HepG2 (cell line): ENCODE results near the gene GLYAT. TPM values are rescaled to one million over a fixed set of nuclear protein-coding genes. Genes with fewer than 3 reads are reported as not detected.

Experiments used
- KAT2B ChIP-seq: fragments of 150-350 bp; IDR thresholded peaks from 2 replicates; pipeline ENCODE4 v1.6.1; 2014; ENCODE audit warnings: low read depth, low read length, borderline replicate concordance
- RBM39 ChIP-seq: fragments of 200-400 bp; formaldehyde crosslinking; IDR thresholded peaks from one replicate; pipeline ENCODE4 v1.6.1; 2018; ENCODE audit warnings: antibody characterized with exemption, mild to moderate bottlenecking, low read depth, low read length; ENCODE audit not compliant: poor library complexity, severe bottlenecking
- RFXANK ChIP-seq: IDR thresholded peaks from 2 replicates; pipeline ENCODE4 v1.6.1; 2016
- SOX5 ChIP-seq: IDR thresholded peaks from 2 replicates; pipeline ENCODE4 v1.6.1; 2016; ENCODE audit warnings: borderline replicate concordance
- TCF7 ChIP-seq: sonication (generic); IDR thresholded peaks from 2 replicates; pipeline ENCODE4 v1.6.1; 2016; ENCODE audit warnings: antibody characterized with exemption, low read depth
- U2AF2 ChIP-seq: fragments of 200-400 bp; formaldehyde crosslinking; IDR thresholded peaks from 2 replicates; pipeline ENCODE4 v1.6.1; 2017; ENCODE audit warnings: low read depth, mild to moderate bottlenecking, low read length
- ZBTB42 ChIP-seq: sonication (generic); formaldehyde crosslinking; IDR thresholded peaks from 2 replicates; pipeline ENCODE4 v1.5.0; 2020; ENCODE audit warnings: mild to moderate bottlenecking, missing genetic modification reagents
- ZFP82 ChIP-seq: sonication (generic); formaldehyde crosslinking; IDR thresholded peaks from 2 replicates; pipeline ENCODE4 v1.5.1; 2020; ENCODE audit warnings: mild to moderate bottlenecking, missing genetic modification reagents, borderline replicate concordance
- ZNF558 ChIP-seq: sonication (generic); formaldehyde crosslinking; IDR thresholded peaks from 2 replicates; pipeline ENCODE4 v1.9.0; 2022; ENCODE audit warnings: mild to moderate bottlenecking, missing genetic modification reagents, borderline replicate concordance
- ZNF670 ChIP-seq: sonication (generic); formaldehyde crosslinking; IDR thresholded peaks from 2 replicates; pipeline ENCODE4 v1.8.0; 2022; ENCODE audit warnings: mild to moderate bottlenecking, missing genetic modification reagents, borderline replicate concordance
- ZNF772 ChIP-seq: sonication (generic); formaldehyde crosslinking; IDR thresholded peaks from 2 replicates; pipeline ENCODE4 v1.5.0; 2020; ENCODE audit warnings: mild to moderate bottlenecking, missing genetic modification reagents
- ZNF790 ChIP-seq: sonication (generic); formaldehyde crosslinking; IDR thresholded peaks from 2 replicates; pipeline ENCODE4 v1.8.0; 2022; ENCODE audit warnings: missing genetic modification reagents, mild to moderate bottlenecking, borderline replicate concordance
- ZSCAN29 ChIP-seq: sonication (generic); formaldehyde crosslinking; conservative IDR thresholded peaks from 2 replicates; pipeline ENCODE4 v1.4.0; 2020; ENCODE audit warnings: mild to moderate bottlenecking, missing genetic modification reagents
- polyA plus RNA-seq, 8 experiments: library from polyadenylated mRNA; depleted of rRNA in 3 of 8; stranded (reverse) in 7 of 8; unstranded in 1 of 8; fragments of >200 nt; fragmentation: Illumina TruSeq in 4 of 8; extraction: Trizol in 4 of 8; gene quantifications; 2 replicates each; pipeline versions ENCODE4 v1.2.1 to v1.2.3, GENCODE V29; 2011 to 2016; ENCODE audit warnings: low read depth in 4 of 8, missing spikeins in 1 of 8, mixed read lengths in 1 of 8; ENCODE audit not compliant: insufficient read depth in 1 of 8
- total RNA-seq, 5 experiments: library from RNA; depleted of rRNA; stranded (reverse); fragments of >200 nt; fragmentation: Illumina TruSeq; extraction: Trizol; gene quantifications; 2 replicates each; pipeline ENCODE4 v1.2.3, GENCODE V29; 2016; ENCODE audit warnings: low read depth in 1 of 5
- TF ChIP-seq, protein P1 (sequence below): sonication (generic); formaldehyde crosslinking; IDR thresholded peaks from 2 replicates; pipeline ENCODE4 v1.4.0; 2020; ENCODE audit warnings: mild to moderate bottlenecking, missing genetic modification reagents
- TF ChIP-seq, protein P2 (sequence below): sonication (generic); formaldehyde crosslinking; IDR thresholded peaks from 2 replicates; pipeline ENCODE4 v1.4.0; 2020; ENCODE audit warnings: mild to moderate bottlenecking, low read depth, missing genetic modification reagents
- TF ChIP-seq, protein P3 (sequence below): IDR thresholded peaks from 2 replicates; pipeline ENCODE4 v1.6.1; 2012; ENCODE audit warnings: low read length, improper control_type of control experiment
- TF ChIP-seq, protein P4 (sequence below): sonication (generic); formaldehyde crosslinking; IDR thresholded peaks from 2 replicates; pipeline ENCODE4 v1.5.1; 2020; ENCODE audit warnings: missing genetic modification reagents, mild to moderate bottlenecking, borderline replicate concordance
- TF ChIP-seq, protein P5 (sequence below): sonication (generic); formaldehyde crosslinking; IDR thresholded peaks from 2 replicates; pipeline ENCODE4 v1.4.0; 2020; ENCODE audit warnings: mild to moderate bottlenecking, missing genetic modification reagents
- TF ChIP-seq, protein P6 (sequence below): sonication (generic); formaldehyde crosslinking; IDR thresholded peaks from 2 replicates; pipeline ENCODE4 v1.4.0; 2020; ENCODE audit warnings: mild to moderate bottlenecking, missing genetic modification reagents

Gene GLYAT
- total and polyA plus RNA-seq, 2 of the 13 experiments (the other 11 are each of a cell fraction or from before 2014, with no cell fraction given), result not detected

DNA sequence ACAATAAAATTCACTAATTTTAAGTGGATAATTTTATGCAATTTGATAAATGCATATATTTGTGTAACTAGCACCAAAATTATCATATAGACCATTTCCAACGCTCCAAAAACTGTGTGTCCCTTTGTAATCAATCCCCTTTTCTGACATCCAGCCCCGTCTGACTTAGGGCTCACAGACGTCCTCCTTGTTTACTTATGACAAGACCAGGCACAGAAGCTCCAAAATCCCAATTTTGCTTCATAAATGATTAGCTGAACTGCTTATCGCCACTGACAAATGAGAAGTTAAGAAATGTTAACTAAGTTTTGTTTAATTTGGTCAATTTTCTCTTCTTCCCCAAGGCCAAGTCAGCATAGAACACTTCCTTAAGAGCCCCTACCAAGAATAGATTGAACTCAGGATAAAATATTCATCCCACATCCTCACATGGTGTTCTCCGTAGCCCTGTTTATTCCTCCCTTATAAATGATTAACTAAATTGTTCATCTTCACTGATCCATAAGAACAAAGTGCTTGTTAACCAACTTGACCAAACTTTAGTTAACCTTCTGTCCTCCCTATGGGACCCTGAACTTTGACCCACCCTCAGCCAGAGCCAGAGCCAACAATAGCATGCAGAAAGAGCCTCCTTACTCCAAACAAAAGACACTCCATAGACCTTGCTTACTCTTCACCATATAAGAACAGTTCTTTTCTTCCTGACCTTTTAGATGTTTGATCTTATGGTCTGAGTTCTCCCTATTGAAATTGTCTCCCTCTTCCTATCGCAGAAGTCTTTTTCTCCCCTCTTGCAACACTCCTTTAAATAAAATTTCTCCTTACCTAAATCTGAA, 30.8 kb upstream of the GLYAT start (continued):
- TF ChIP-seq RFXANK (no peak), ZFP82 (no peak), RBM39 (no peak), ZNF772 (CRISPR knock-in tag) (no peak), KAT2B (no peak), ZNF790 (CRISPR knock-in tag) (no peak), U2AF2 (no peak), ZNF558 (CRISPR knock-in tag) (no peak), ZBTB42 (CRISPR knock-in tag) (no peak), ZNF670 (CRISPR knock-in tag) (no peak), SOX5 (CRISPR knock-in tag) (peak; percentile 98), TCF7 (peak; percentile 68), ZSCAN29 (CRISPR knock-in tag) (no peak)
- TF ChIP-seq, protein P1, sequence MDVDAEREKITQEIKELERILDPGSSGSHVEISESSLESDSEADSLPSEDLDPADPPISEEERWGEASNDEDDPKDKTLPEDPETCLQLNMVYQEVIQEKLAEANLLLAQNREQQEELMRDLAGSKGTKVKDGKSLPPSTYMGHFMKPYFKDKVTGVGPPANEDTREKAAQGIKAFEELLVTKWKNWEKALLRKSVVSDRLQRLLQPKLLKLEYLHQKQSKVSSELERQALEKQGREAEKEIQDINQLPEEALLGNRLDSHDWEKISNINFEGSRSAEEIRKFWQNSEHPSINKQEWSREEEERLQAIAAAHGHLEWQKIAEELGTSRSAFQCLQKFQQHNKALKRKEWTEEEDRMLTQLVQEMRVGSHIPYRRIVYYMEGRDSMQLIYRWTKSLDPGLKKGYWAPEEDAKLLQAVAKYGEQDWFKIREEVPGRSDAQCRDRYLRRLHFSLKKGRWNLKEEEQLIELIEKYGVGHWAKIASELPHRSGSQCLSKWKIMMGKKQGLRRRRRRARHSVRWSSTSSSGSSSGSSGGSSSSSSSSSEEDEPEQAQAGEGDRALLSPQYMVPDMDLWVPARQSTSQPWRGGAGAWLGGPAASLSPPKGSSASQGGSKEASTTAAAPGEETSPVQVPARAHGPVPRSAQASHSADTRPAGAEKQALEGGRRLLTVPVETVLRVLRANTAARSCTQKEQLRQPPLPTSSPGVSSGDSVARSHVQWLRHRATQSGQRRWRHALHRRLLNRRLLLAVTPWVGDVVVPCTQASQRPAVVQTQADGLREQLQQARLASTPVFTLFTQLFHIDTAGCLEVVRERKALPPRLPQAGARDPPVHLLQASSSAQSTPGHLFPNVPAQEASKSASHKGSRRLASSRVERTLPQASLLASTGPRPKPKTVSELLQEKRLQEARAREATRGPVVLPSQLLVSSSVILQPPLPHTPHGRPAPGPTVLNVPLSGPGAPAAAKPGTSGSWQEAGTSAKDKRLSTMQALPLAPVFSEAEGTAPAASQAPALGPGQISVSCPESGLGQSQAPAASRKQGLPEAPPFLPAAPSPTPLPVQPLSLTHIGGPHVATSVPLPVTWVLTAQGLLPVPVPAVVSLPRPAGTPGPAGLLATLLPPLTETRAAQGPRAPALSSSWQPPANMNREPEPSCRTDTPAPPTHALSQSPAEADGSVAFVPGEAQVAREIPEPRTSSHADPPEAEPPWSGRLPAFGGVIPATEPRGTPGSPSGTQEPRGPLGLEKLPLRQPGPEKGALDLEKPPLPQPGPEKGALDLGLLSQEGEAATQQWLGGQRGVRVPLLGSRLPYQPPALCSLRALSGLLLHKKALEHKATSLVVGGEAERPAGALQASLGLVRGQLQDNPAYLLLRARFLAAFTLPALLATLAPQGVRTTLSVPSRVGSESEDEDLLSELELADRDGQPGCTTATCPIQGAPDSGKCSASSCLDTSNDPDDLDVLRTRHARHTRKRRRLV (CRISPR knock-in tag), result no peak
- TF ChIP-seq, protein P2, sequence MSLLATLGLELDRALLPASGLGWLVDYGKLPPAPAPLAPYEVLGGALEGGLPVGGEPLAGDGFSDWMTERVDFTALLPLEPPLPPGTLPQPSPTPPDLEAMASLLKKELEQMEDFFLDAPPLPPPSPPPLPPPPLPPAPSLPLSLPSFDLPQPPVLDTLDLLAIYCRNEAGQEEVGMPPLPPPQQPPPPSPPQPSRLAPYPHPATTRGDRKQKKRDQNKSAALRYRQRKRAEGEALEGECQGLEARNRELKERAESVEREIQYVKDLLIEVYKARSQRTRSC (CRISPR knock-in tag), result no peak
- TF ChIP-seq, protein P3, sequence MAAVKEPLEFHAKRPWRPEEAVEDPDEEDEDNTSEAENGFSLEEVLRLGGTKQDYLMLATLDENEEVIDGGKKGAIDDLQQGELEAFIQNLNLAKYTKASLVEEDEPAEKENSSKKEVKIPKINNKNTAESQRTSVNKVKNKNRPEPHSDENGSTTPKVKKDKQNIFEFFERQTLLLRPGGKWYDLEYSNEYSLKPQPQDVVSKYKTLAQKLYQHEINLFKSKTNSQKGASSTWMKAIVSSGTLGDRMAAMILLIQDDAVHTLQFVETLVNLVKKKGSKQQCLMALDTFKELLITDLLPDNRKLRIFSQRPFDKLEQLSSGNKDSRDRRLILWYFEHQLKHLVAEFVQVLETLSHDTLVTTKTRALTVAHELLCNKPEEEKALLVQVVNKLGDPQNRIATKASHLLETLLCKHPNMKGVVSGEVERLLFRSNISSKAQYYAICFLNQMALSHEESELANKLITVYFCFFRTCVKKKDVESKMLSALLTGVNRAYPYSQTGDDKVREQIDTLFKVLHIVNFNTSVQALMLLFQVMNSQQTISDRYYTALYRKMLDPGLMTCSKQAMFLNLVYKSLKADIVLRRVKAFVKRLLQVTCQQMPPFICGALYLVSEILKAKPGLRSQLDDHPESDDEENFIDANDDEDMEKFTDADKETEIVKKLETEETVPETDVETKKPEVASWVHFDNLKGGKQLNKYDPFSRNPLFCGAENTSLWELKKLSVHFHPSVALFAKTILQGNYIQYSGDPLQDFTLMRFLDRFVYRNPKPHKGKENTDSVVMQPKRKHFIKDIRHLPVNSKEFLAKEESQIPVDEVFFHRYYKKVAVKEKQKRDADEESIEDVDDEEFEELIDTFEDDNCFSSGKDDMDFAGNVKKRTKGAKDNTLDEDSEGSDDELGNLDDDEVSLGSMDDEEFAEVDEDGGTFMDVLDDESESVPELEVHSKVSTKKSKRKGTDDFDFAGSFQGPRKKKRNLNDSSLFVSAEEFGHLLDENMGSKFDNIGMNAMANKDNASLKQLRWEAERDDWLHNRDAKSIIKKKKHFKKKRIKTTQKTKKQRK, result no peak
- TF ChIP-seq, protein P4, sequence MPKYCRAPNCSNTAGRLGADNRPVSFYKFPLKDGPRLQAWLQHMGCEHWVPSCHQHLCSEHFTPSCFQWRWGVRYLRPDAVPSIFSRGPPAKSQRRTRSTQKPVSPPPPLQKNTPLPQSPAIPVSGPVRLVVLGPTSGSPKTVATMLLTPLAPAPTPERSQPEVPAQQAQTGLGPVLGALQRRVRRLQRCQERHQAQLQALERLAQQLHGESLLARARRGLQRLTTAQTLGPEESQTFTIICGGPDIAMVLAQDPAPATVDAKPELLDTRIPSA (CRISPR knock-in tag), result no peak
- TF ChIP-seq, protein P5, sequence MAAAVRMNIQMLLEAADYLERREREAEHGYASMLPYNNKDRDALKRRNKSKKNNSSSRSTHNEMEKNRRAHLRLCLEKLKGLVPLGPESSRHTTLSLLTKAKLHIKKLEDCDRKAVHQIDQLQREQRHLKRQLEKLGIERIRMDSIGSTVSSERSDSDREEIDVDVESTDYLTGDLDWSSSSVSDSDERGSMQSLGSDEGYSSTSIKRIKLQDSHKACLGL (CRISPR knock-in tag), result no peak
- TF ChIP-seq, protein P6, sequence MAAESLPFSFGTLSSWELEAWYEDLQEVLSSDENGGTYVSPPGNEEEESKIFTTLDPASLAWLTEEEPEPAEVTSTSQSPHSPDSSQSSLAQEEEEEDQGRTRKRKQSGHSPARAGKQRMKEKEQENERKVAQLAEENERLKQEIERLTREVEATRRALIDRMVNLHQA (CRISPR knock-in tag), result no peak
